Trophoblast cell (in vitro differentiated cells and primary cell): Measurements from ENCODE around the gene TULP3.
A peak's percentile ranks its signal among the peaks of the same experiment; 100 is the strongest.

ENCODE experiments used
- DNase-seq, 2 donors: peaks; one replicate each; pipeline ENCODE4 v3.0.0-alpha.2; 2016
- H2AFZ ChIP-seq: 2 replicates; pipeline ENCODE4 v1.6.1; 2013; ENCODE audit warnings: low read length, moderate library complexity, mild to moderate bottlenecking; ENCODE audit not compliant: insufficient read depth, poor library complexity
- H2AK5ac ChIP-seq: 2 replicates; pipeline ENCODE4 v1.6.1; 2013; ENCODE audit warnings: mild to moderate bottlenecking, low read length
- H2BK120ac ChIP-seq: 2 replicates; pipeline ENCODE4 v1.6.1; 2013; ENCODE audit warnings: low read length, mild to moderate bottlenecking, moderate library complexity; ENCODE audit not compliant: insufficient read depth, poor library complexity
- H2BK12ac ChIP-seq: 2 replicates; pipeline ENCODE4 v1.6.1; 2013; ENCODE audit warnings: mild to moderate bottlenecking, low read length, moderate library complexity
- H2BK5ac ChIP-seq: 2 replicates; pipeline ENCODE4 v1.6.1; 2013; ENCODE audit warnings: low read length, low read depth, moderate library complexity, mild to moderate bottlenecking; ENCODE audit not compliant: poor library complexity
- H3K14ac ChIP-seq: 2 replicates; pipeline ENCODE4 v1.6.1; 2013; ENCODE audit warnings: mild to moderate bottlenecking, low read length
- H3K18ac ChIP-seq: 2 replicates; pipeline ENCODE4 v1.6.1; 2013; ENCODE audit warnings: mild to moderate bottlenecking, low read length
- H3K23ac ChIP-seq: 2 replicates; pipeline ENCODE4 v1.6.1; 2013; ENCODE audit warnings: low read length
- H3K27ac ChIP-seq: 2 replicates; pipeline ENCODE4 v1.5.1; 2013; ENCODE audit warnings: low read depth, mild to moderate bottlenecking, inconsistent platforms, low read length, moderate library complexity
- H3K27me3 ChIP-seq: 2 replicates; pipeline ENCODE4 v1.6.1; 2013; ENCODE audit warnings: inconsistent platforms, mild to moderate bottlenecking, low read length, moderate library complexity; ENCODE audit not compliant: insufficient read depth
- H3K36me3 ChIP-seq, 2 experiments: 1 replicate in 1 of 2; 2 replicates in 1 of 2; pipeline ENCODE4 v1.6.1; 2013; ENCODE audit warnings: low read length in 2 of 2, mild to moderate bottlenecking in 2 of 2, moderate library complexity in 1 of 2; ENCODE audit not compliant: insufficient read depth in 2 of 2, control insufficient read depth in 1 of 2
- H3K4ac ChIP-seq: 2 replicates; pipeline ENCODE4 v1.6.1; 2013; ENCODE audit warnings: low read depth, mild to moderate bottlenecking, low read length, moderate library complexity
- H3K4me1 ChIP-seq, 2 experiments: 1 replicate in 1 of 2; 2 replicates in 1 of 2; pipeline ENCODE4 v1.6.1; 2013; ENCODE audit warnings: low read length in 2 of 2, mild to moderate bottlenecking in 2 of 2, moderate library complexity in 1 of 2; ENCODE audit not compliant: insufficient read depth in 2 of 2, control insufficient read depth in 1 of 2
- H3K4me2 ChIP-seq: 2 replicates; pipeline ENCODE4 v1.6.1; 2013; ENCODE audit warnings: inconsistent platforms, mild to moderate bottlenecking, low read length, moderate library complexity
- H3K4me3 ChIP-seq: 2 replicates; pipeline ENCODE4 v1.5.1; 2013; ENCODE audit warnings: mild to moderate bottlenecking, low read depth, low read length, inconsistent platforms
- H3K79me1 ChIP-seq: one replicate; pipeline ENCODE4 v1.6.1; 2013; ENCODE audit warnings: low read length
- H3K79me2 ChIP-seq: 2 replicates; pipeline ENCODE4 v1.6.1; 2013; ENCODE audit warnings: low read length, mild to moderate bottlenecking; ENCODE audit not compliant: control insufficient read depth, insufficient read depth, poor library complexity
- H3K9ac ChIP-seq: 2 replicates; pipeline ENCODE4 v1.6.1; 2013; ENCODE audit warnings: mild to moderate bottlenecking, low read length
- H3K9me3 ChIP-seq: 2 replicates; pipeline ENCODE4 v1.6.1; 2013; ENCODE audit warnings: low read depth, mild to moderate bottlenecking, control low read depth, inconsistent platforms, low read length; ENCODE audit not compliant: insufficient read depth
- H4K12ac ChIP-seq: 2 replicates; pipeline ENCODE4 v1.6.1; 2013; ENCODE audit warnings: low read depth, mild to moderate bottlenecking, low read length, moderate library complexity
- H4K8ac ChIP-seq: 2 replicates; pipeline ENCODE4 v1.6.1; 2013; ENCODE audit warnings: low read depth, mild to moderate bottlenecking, low read length, moderate library complexity
- H4K91ac ChIP-seq: one replicate; pipeline ENCODE4 v1.6.1; 2013; ENCODE audit warnings: low read depth, mild to moderate bottlenecking, low read length, moderate library complexity
- WGBS: extraction: QIAGEN DNeasy Blood & Tissue Kit; methylation state at CpG from one replicate; pipeline ENCODE4 v1.1.7; 2013; ENCODE audit warnings: missing lambda C conversion rate; ENCODE audit not compliant: insufficient read length, insufficient coverage; ENCODE audit errors: extremely low coverage; 5-methylcytosine and 5-hydroxymethylcytosine counted together

The TULP3 gene

DNA sequence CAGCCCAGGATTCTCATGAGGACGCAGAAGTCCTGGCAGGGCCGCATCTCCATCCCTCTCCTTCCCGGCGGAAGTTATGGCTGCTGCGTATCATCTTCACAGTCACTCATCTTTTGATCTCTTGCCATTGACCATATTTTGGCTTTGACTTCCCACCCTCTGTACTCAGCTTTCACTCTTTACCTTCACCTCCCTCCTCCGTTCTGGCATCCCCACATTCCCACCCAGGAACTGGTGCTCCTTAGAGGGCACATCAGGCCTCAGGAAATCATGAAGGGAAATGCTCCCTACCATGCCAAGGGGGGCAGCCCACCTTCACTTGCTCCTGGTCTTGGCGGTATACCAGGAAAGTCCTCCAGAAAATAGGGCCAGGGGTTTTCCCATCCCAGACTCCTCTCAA lies 35.1 kb upstream of the TULP3 start:
- Histone ChIP-seq H3K23ac (peak overlapping the region; percentile 55), H3K79me2 (no peaks in the 10 kb centered on the region), H4K12ac (no peak overlapping the region), H3K36me3 (peaks cover 16 to 20% of the 10 kb centered on the region in 2 experiments), H3K4me1 (peaks cover 5 to 8% of the 10 kb centered on the region in 2 experiments), H2BK120ac (no peak overlapping the region), H2AFZ (no peak overlapping the region), H3K18ac (no peak overlapping the region), H2BK5ac (no peak overlapping the region), H3K4me2 (no peak overlapping the region), H4K91ac (no peak overlapping the region), H2BK12ac (no peak overlapping the region), H3K14ac (no peak overlapping the region), H3K4ac (no peak overlapping the region), H3K4me3 (no peak overlapping the region), H3K9ac (no peak overlapping the region), H2AK5ac (no peak overlapping the region), H3K79me1 (no peaks in the 10 kb centered on the region), H3K27me3 (no peaks in the 10 kb centered on the region), H3K27ac (no peak overlapping the region), H3K9me3 (no peaks in the 10 kb centered on the region), H4K8ac (no peak overlapping the region)
- WGBS = no CpG with 5 or more reads among the region's 7 CpGs
- no peak for DNase-seq

DNA sequence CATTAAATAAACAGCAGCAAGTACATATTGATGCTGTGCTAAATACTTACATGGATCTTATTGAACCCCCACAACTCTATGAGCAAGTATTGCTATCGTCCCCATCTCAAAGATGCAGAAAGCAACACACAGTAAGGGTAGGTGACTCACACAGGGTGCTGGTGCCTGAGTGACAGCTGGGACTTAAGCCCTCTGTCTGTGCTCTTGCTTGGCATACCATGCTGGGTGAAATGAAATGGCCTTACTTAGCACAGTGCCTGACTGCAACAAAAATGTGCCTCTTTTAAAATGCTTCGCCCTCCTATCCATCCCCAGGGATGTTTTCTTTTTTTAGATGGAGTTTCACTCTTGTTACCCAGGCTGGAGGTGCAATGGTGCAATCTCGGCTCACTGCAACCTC lies 34.6 kb upstream of the TULP3 start:
- H3K79me1 ChIP-seq = no peaks in the 10 kb centered on the region
- H3K4me1 ChIP-seq = peaks cover 5 to 8% of the 10 kb centered on the region in 2 experiments
- no peak overlapping the region for H3K18ac ChIP-seq
- H2BK5ac ChIP-seq = no peak overlapping the region
- no peak overlapping the region for H4K12ac ChIP-seq
- H3K14ac ChIP-seq = no peak overlapping the region
- peaks cover 16 to 20% of the 10 kb centered on the region in 2 experiments for H3K36me3 ChIP-seq
- H2BK120ac ChIP-seq = no peak overlapping the region
- WGBS = no CpG with 5 or more reads among the region's 3 CpGs
- no peak overlapping the region for H3K23ac ChIP-seq
- peak; percentile 81 to 84 for DNase-seq
- H3K4ac ChIP-seq = no peak overlapping the region
- H3K9ac ChIP-seq = no peak overlapping the region
- no peak overlapping the region for H2AFZ ChIP-seq
- H4K91ac ChIP-seq = no peak overlapping the region
- no peak overlapping the region for H3K4me2 ChIP-seq
- no peaks in the 10 kb centered on the region for H3K27me3 ChIP-seq
- no peak overlapping the region for H3K27ac ChIP-seq
- no peak overlapping the region for H2BK12ac ChIP-seq
- H3K4me3 ChIP-seq = no peak overlapping the region
- H2AK5ac ChIP-seq = no peak overlapping the region
- no peak overlapping the region for H4K8ac ChIP-seq
- H3K9me3 ChIP-seq = no peaks in the 10 kb centered on the region
- no peaks in the 10 kb centered on the region for H3K79me2 ChIP-seq

DNA sequence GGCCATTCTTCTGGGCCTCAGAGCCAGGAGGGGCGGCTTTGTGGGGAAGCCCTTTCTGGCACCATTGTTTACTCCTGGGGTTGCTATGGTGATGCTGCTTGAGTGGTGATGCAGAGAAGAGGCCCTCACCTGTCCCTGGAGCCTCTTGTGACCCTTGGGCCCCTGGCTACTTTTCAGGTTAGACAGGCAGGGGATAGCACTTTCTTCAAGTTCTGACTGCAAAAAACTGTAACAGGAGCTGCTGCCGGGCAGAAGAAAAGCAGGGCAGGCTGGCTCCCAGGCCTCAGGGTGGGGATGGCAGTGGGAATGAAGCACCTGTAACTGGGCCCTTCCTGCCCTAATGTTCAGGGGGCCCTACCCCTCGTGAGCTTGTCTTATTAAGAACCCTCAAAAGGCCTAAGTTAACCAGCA lies 33.7 kb upstream of the TULP3 start, which contains the start of gene TEX52:
TEX52 (minus strand) TSS at position 19 of the 411 bp plus-strand sequence; CDS start at position 6, 13 bp downstream.
- no peak within 1 kb of the TSS for H2AFZ ChIP-seq
- H3K4me1 ChIP-seq = peaks cover 5 to 8% of the 10 kb centered on the region in 2 experiments
- no peak within 1 kb of the TSS for H3K18ac ChIP-seq
- no peak within 1 kb of the TSS for H3K4me2 ChIP-seq
- no peaks in the 10 kb centered on the region for H3K79me2 ChIP-seq
- no peak within 1 kb of the TSS for H2BK12ac ChIP-seq
- H3K79me1 ChIP-seq = no peaks in the 10 kb centered on the region
- DNase-seq = peak; percentile 23 to 51
- H3K27me3 ChIP-seq = no peaks in the 10 kb centered on the region
- no peak within 1 kb of the TSS for H3K9ac ChIP-seq
- peaks cover 16 to 20% of the 10 kb centered on the region in 2 experiments for H3K36me3 ChIP-seq
- no peak within 1 kb of the TSS for H4K12ac ChIP-seq
- H3K23ac ChIP-seq = no peak within 1 kb of the TSS
- no peak within 1 kb of the TSS for H3K4me3 ChIP-seq
- no peak within 1 kb of the TSS for H3K4ac ChIP-seq
- no peaks in the 10 kb centered on the region for H3K9me3 ChIP-seq
- no peak within 1 kb of the TSS for H2BK120ac ChIP-seq
- no peak within 1 kb of the TSS for H3K27ac ChIP-seq
- H4K91ac ChIP-seq = no peak within 1 kb of the TSS
- H2BK5ac ChIP-seq = no peak within 1 kb of the TSS
- H2AK5ac ChIP-seq = no peak within 1 kb of the TSS
- no peak within 1 kb of the TSS for H3K14ac ChIP-seq
- no peak within 1 kb of the TSS for H4K8ac ChIP-seq
- no CpG with 5 or more reads among the region's 3 CpGs for WGBS

DNA sequence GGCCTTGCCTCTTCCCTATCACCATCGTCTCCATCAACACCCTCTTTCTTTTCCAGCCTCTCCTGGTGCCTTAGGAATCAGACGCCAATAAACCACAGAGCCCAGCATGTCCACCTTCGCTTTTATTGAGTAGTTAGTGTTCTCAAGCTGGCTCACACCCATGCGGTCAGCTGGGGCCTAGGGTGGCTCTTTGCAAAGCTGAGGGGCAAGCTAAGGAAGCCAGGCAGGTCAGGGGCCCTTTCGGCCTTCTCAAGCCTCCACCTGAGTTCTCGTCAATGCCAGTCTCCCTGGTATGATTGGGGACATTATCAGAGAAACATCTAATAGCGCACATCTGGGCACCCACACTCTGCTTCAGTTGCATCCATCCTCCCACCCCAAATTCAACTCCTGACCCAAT lies 33.1 kb upstream of the TULP3 start:
- Histone ChIP-seq H3K4ac (no peak overlapping the region), H3K4me1 (peaks cover 5 to 8% of the 10 kb centered on the region in 2 experiments), H3K79me2 (no peaks in the 10 kb centered on the region), H3K14ac (no peak overlapping the region), H3K4me3 (no peak overlapping the region), H3K18ac (no peak overlapping the region), H2AK5ac (no peak overlapping the region), H3K9ac (no peak overlapping the region), H2BK12ac (no peak overlapping the region), H2BK120ac (no peak overlapping the region), H3K4me2 (no peak overlapping the region), H3K23ac (no peak overlapping the region), H3K36me3 (peaks cover 16 to 22% of the 10 kb centered on the region in 2 experiments), H3K79me1 (no peaks in the 10 kb centered on the region), H4K91ac (no peak overlapping the region), H3K9me3 (no peaks in the 10 kb centered on the region), H3K27me3 (no peaks in the 10 kb centered on the region), H4K8ac (no peak overlapping the region), H2AFZ (no peak overlapping the region), H2BK5ac (no peak overlapping the region), H4K12ac (no peak overlapping the region), H3K27ac (no peak overlapping the region)
- WGBS = no CpG with 5 or more reads among the region's 7 CpGs
- no peak for DNase-seq
